ENCODE data around the gene U2AF2.

The U2AF2 gene

GRCh38 chr19:55654868-55655647 lies at the start of gene U2AF2:
Gene U2AF2 (plus strand): TSS chr19:55655035. CDS start chr19:55655105, 70 bp downstream.
- no peak for DNase-seq (ENCODE audit: low read depth, low spot score)

- DNase-seq (ENCODE audit: low read depth, low spot score): no peak
Measured at GRCh38 chr19:55605207-55605636, 49.6 kb upstream of the U2AF2 start.

GRCh38 chr19:55605637-55606470 lies 49.0 kb upstream of the U2AF2 start, which contains the start of gene ZNF865:
Gene ZNF865 (plus strand): TSS chr19:55605647. CDS start chr19:55613619, 7,972 bp downstream.
- DNase-seq (ENCODE audit: low read depth, low spot score): no peak

GRCh38 chr19:55606471-55606787 lies 48.4 kb upstream of the U2AF2 start:
- no peak for DNase-seq (ENCODE audit: low read depth, low spot score)

GRCh38 chr19:55606817-55607216 lies 48.0 kb upstream of the U2AF2 start:
- DNase-seq (ENCODE audit: low read depth, low spot score): no peak

GRCh38 chr19:55609326-55609725 lies 45.5 kb upstream of the U2AF2 start:
- DNase-seq (ENCODE audit: low read depth, low spot score): no peak

- DNase-seq (ENCODE audit: low read depth, low spot score): no peak
Measured at GRCh38 chr19:55611300-55611982, 43.4 kb upstream of the U2AF2 start.

- DNase-seq (ENCODE audit: low read depth, low spot score): no peak
Measured at GRCh38 chr19:55611983-55612645, 42.7 kb upstream of the U2AF2 start.

GRCh38 chr19:55613396-55613795 lies 41.4 kb upstream of the U2AF2 start:
- DNase-seq (ENCODE audit: low read depth, low spot score): no peak

GRCh38 chr19:55613930-55614710 lies 40.7 kb upstream of the U2AF2 start:
- DNase-seq (ENCODE audit: low read depth, low spot score): no peak

- DNase-seq (ENCODE audit: low read depth, low spot score): no peak
Measured at GRCh38 chr19:55614711-55615542, 39.9 kb upstream of the U2AF2 start.

GRCh38 chr19:55615543-55616394 lies 39.1 kb upstream of the U2AF2 start:
- DNase-seq (ENCODE audit: low read depth, low spot score): no peak

- DNase-seq (ENCODE audit: low read depth, low spot score): no peak
Measured at GRCh38 chr19:55616395-55616875, 38.4 kb upstream of the U2AF2 start.

- no peak for DNase-seq (ENCODE audit: low read depth, low spot score)
Measured at GRCh38 chr19:55617426-55617825, 37.4 kb upstream of the U2AF2 start.

- DNase-seq (ENCODE audit: low read depth, low spot score): no peak
Measured at GRCh38 chr19:55618426-55618825, 36.4 kb upstream of the U2AF2 start.

GRCh38 chr19:55619286-55619685 lies 35.5 kb upstream of the U2AF2 start:
- DNase-seq (ENCODE audit: low read depth, low spot score): no peak

- no peak for DNase-seq (ENCODE audit: low read depth, low spot score)
Measured at GRCh38 chr19:55620410-55621204, 34.2 kb upstream of the U2AF2 start.

- no peak for DNase-seq (ENCODE audit: low read depth, low spot score)
Measured at GRCh38 chr19:55621205-55621672, 33.6 kb upstream of the U2AF2 start.

Measured in iPS DF 19.7 (cell line).